Measurements from ENCODE around the gene MAP7. TPM values are rescaled to one million over a fixed set of nuclear protein-coding genes. Genes with fewer than 3 reads are reported as not detected.
"Not testable (repeated sequence)": the region's sequence is repeated elsewhere in the genome, so short reads cannot be mapped to it uniquely, and the experiment has no call there.

MAP7 gene
- total and polyA plus RNA-seq, 10 donors = 0.67 to 4.9 (median 3.0) TPM

- Histone ChIP-seq H3K27ac (no peak overlapping the region), H3K4me3 (no peak overlapping the region), H3K9me3 (no peaks in the 10 kb centered on the region), H3K4me1 (peaks cover 0 to 20% (median 0%) of the 10 kb centered on the region in 6 donors), H3K36me3 (no peaks in the 10 kb centered on the region), H3K27me3 (replicated peaks in 1 of 7) (no peaks in the 10 kb centered on the region)
- intact Hi-C loops (cut with DNase I; ENCODE audit: low total_unique reads) = no loop called here
- TF ChIP-seq CTCF (IDR thresholded peaks at IDR 0.05 in 8 of 11, conservative IDR thresholded peaks at IDR 0.05 in 3 of 11) = no peak
- no peak for TF ChIP-seq POLR2AphosphoS5 (IDR thresholded peaks at IDR 0.05)
- TF ChIP-seq POLR2A (IDR thresholded peaks at IDR 0.05) = no peak
- DNase-seq = no peak
- 71 to 95% (median 81%) methylated on average over 6 of the region's 6 CpGs for WGBS, 5 donors
These were observed 146.9 kb downstream of the MAP7 start for GRCh38 chr6:136403110-136403980.

- DNase-seq = no peak
- no peak for TF ChIP-seq POLR2AphosphoS5 (IDR thresholded peaks at IDR 0.05)
- TF ChIP-seq CTCF (IDR thresholded peaks at IDR 0.05 in 8 of 11, conservative IDR thresholded peaks at IDR 0.05 in 3 of 11) = no peak
- no peak for TF ChIP-seq POLR2A (IDR thresholded peaks at IDR 0.05)
- Histone ChIP-seq H3K4me3 (no peak overlapping the region), H3K27ac (no peak overlapping the region), H3K4me1 (peaks cover 0 to 14% (median 0%) of the 10 kb centered on the region in 6 donors), H3K36me3 (no peaks in the 10 kb centered on the region), H3K27me3 (replicated peaks in 1 of 7) (no peaks in the 10 kb centered on the region), H3K9me3 (no peaks in the 10 kb centered on the region)
- intact Hi-C loops (cut with DNase I; ENCODE audit: low total_unique reads) = no loop called here
- WGBS, 5 donors = 82 to 99% (median 92%) methylated on average over 3 of the region's 3 CpGs
These were observed 148.5 kb downstream of the MAP7 start for GRCh38 chr6:136401749-136402148.

- H3K27ac ChIP-seq; H3K36me3 ChIP-seq; intact Hi-C loops (cut with DNase I; ENCODE audit: low total_unique reads); H3K9me3 ChIP-seq; H3K4me3 ChIP-seq; DNase-seq; H3K27me3 ChIP-seq (replicated peaks in 1 of 7): not testable (repeated sequence)
- peaks cover 0 to 14% (median 0%) of the 10 kb centered on the region in 6 donors for H3K4me1 ChIP-seq
- WGBS, 5 donors = 94 to 96% (median 95%) methylated on average over 4 of the region's 4 CpGs
These were observed 149.0 kb downstream of the MAP7 start for GRCh38 chr6:136401236-136401635.

- 77 to 88% (median 78%) methylated on average over 3 of the region's 3 CpGs for whole genome bisulfite sequencing, 5 donors
- H3K27me3 ChIP-seq (replicated peaks in 1 of 7) = no peaks in the 10 kb centered on the region
- TF ChIP-seq POLR2AphosphoS5 (IDR thresholded peaks at IDR 0.05) = no peak
- TF ChIP-seq CTCF (IDR thresholded peaks at IDR 0.05 in 8 of 11, conservative IDR thresholded peaks at IDR 0.05 in 3 of 11) = no peak
- TF ChIP-seq POLR2A (IDR thresholded peaks at IDR 0.05) = no peak
- DNase-seq = no peak
- no peaks in the 10 kb centered on the region for H3K9me3 ChIP-seq
- no peak overlapping the region for H3K27ac ChIP-seq
- intact Hi-C loops (cut with DNase I; ENCODE audit: low total_unique reads) = no loop called here
- no peaks in the 10 kb centered on the region for H3K36me3 ChIP-seq
- no peak overlapping the region for H3K4me3 ChIP-seq
- no peaks in the 10 kb centered on the region for H3K4me1 ChIP-seq
These were observed 151.8 kb downstream of the MAP7 start for GRCh38 chr6:136398453-136398852.
